Measurements from ENCODE around the gene PPARG. TPM values are rescaled to one million over a fixed set of nuclear protein-coding genes. Genes with fewer than 3 reads are reported as not detected.

The PPARG gene
- polyA plus RNA-seq, 2 of the 4 experiments (the other 2 are of a cell fraction) = 38.9 to 43.1 TPM

- FAIRE-seq (no peak), DNase-seq (ENCODE audit: low read depth in 1 of 2, low spot score in 1 of 2) (no peak), ATAC-seq (no peak)
- Histone ChIP-seq H3K27ac (no peak overlapping the region), H3K9me3 (no peaks in the 10 kb centered on the region), H3K4me1 (peaks cover 15% of the 10 kb centered on the region), H3K4me2 (no peak overlapping the region), H3K4me3 (no peak overlapping the region)
- TF ChIP-seq USF2 (IDR thresholded peaks at IDR 0.05) (no peak), GATA3 (IDR thresholded peaks at IDR 0.05; ENCODE audit: borderline replicate concordance) (no peak), PBX3 (IDR thresholded peaks at IDR 0.05) (no peak), KDM1A (IDR thresholded peaks at IDR 0.05; ENCODE audit: low read depth) (no peak), POLR2AphosphoS2 (conservative IDR thresholded peaks at IDR 0.05; ENCODE audit: low read length) (no peak), CHD2 (IDR thresholded peaks at IDR 0.05; ENCODE audit: low read length, partially characterized antibody) (no peak), CEBPB (IDR thresholded peaks at IDR 0.05) (no peak), TP53 (CRISPR knock-in tag; IDR thresholded peaks at IDR 0.05) (no peak), CBX2 (IDR thresholded peaks at IDR 0.05; ENCODE audit: borderline replicate concordance, low read depth) (no peak), MAFK (IDR thresholded peaks at IDR 0.05; ENCODE audit: partially characterized antibody) (no peak), CHD4 (IDR thresholded peaks at IDR 0.05; ENCODE audit: borderline replicate concordance) (no peak), KDM5A (IDR thresholded peaks at IDR 0.05) (no peak), ELK1 (IDR thresholded peaks at IDR 0.05; ENCODE audit: low read depth, low read length) (no peak), EHF (CRISPR knock-in tag; IDR thresholded peaks at IDR 0.05) (no peak), HMGXB4 (CRISPR knock-in tag; IDR thresholded peaks at IDR 0.05; ENCODE audit: borderline replicate concordance) (no peak), JUNB (IDR thresholded peaks at IDR 0.05) (no peak), MAZ (IDR thresholded peaks at IDR 0.05; ENCODE audit: borderline replicate concordance, low read depth, low read length) (no peak), ZFP36 (IDR thresholded peaks at IDR 0.05; ENCODE audit: borderline replicate concordance, partially characterized antibody) (no peak), MAX (IDR thresholded peaks at IDR 0.05) (no peak), PHF8 (IDR thresholded peaks at IDR 0.05; ENCODE audit: borderline replicate concordance, low read depth) (no peak)
- ChIA-PET POLR2A (no interaction called here), CTCF (interaction anchor here (1.2 to 1.7 kb wide), 4 partner anchors 10 to 188 kb away, joined by 3 to 6 read pairs (median 3); no protein-coding TSS in a partner anchor)
- WGBS (ENCODE audit: missing lambda C conversion rate) = 62% methylated on average over 2 of the region's 2 CpGs
These were observed 34.4 kb downstream of the PPARG start for GRCh38 chr3:12323237-12323636.

- CTCF ChIA-PET = interaction anchor here (1.1 to 1.3 kb wide), 3 partner anchors 9 to 53 kb away, joined by 3 to 5 read pairs (median 4); no protein-coding TSS in a partner anchor
- Histone ChIP-seq H3K4me3 (no peak overlapping the region), H3K4me2 (no peak overlapping the region), H3K27ac (no peak overlapping the region), H3K9me3 (no peaks in the 10 kb centered on the region), H3K4me1 (no peaks in the 10 kb centered on the region; the same call in 2 of the 3 replicates)
- FAIRE-seq = no peak
- POLR2A ChIA-PET = no interaction called here
- no peak for ATAC-seq
- WGBS (ENCODE audit: missing lambda C conversion rate) = 90% methylated on average over 4 of the region's 4 CpGs
- DNase-seq (ENCODE audit: low read depth in 1 of 2, low spot score in 1 of 2) = no peak
- TF ChIP-seq RAD21 (conservative IDR thresholded peaks at IDR 0.05 in 1 of 2, IDR thresholded peaks at IDR 0.05 in 1 of 2) = no peak
- no peak for TF ChIP-seq MAZ (IDR thresholded peaks at IDR 0.05; ENCODE audit: borderline replicate concordance, low read depth, low read length)
- TF ChIP-seq HEYL (CRISPR knock-in tag; IDR thresholded peaks at IDR 0.05) = no peak
- TF ChIP-seq JUN (IDR thresholded peaks at IDR 0.05) = no peak
- TF ChIP-seq POLR2A (IDR thresholded peaks at IDR 0.05; ENCODE audit: low read length) = no peak
- no peak for TF ChIP-seq MAX (IDR thresholded peaks at IDR 0.05)
- no peak for TF ChIP-seq ESRRA (IDR thresholded peaks at IDR 0.05; ENCODE audit: borderline replicate concordance, low read length)
- TF ChIP-seq REST (IDR thresholded peaks at IDR 0.05) = no peak
- no peak for TF ChIP-seq MYC (IDR thresholded peaks at IDR 0.05; ENCODE audit: borderline replicate concordance, low read length)
- TF ChIP-seq JUNB (IDR thresholded peaks at IDR 0.05) = no peak
These were observed 37.0 kb downstream of the PPARG start for GRCh38 chr3:12325586-12326515.
